ENCODE measurements around the gene IL3RA.

IL3RA gene

GRCh38 chrX:1389181-1389992 is 52.8 kb downstream of the IL3RA start:
- Histone ChIP-seq H3K9me3 (ENCODE audit: control insufficient read depth, insufficient read depth, low read length) (no peaks in the 10 kb centered on the region), H3K27me3 (ENCODE audit: control insufficient read depth, low read length) (no peaks in the 10 kb centered on the region), H3K4me3 (ENCODE audit: low read length) (no peak overlapping the region), H3K9me2 (replicated peaks; ENCODE audit: control insufficient read depth, low read length) (no peaks in the 10 kb centered on the region), H3F3A (ENCODE audit: control insufficient read depth, insufficient read depth) (peaks cover 54% of the 10 kb centered on the region), H4K20me1 (ENCODE audit: control insufficient read depth, insufficient read depth, low read depth, low read length) (peaks cover 39% of the 10 kb centered on the region), H3K4me1 (ENCODE audit: control insufficient read depth, low read length) (peaks cover 32% of the 10 kb centered on the region), H3K27ac (ENCODE audit: low read depth, low read length) (no peak overlapping the region), H3K36me3 (ENCODE audit: control insufficient read depth, low read length) (peaks cover 83% of the 10 kb centered on the region), H3K79me2 (ENCODE audit: control insufficient read depth, low read length) (peaks cover 68% of the 10 kb centered on the region), H3K4me2 (ENCODE audit: low read length) (peak overlapping the region; percentile 6; the same call in 1 of the 2 replicates)
- TF ChIP-seq CTCF (IDR thresholded peaks at IDR 0.05; ENCODE audit: low read depth, low read length, poor library complexity, severe bottlenecking): no peak
- no peak for TF ChIP-seq EZH2phosphoT487 (IDR thresholded peaks at IDR 0.05; ENCODE audit: borderline replicate concordance, low read length)

- H3K4me2 ChIP-seq (ENCODE audit: low read length): peak overlapping the region; percentile 86; the same call in 1 of the 2 replicates
- TF ChIP-seq CTCF (IDR thresholded peaks at IDR 0.05; ENCODE audit: low read depth, low read length, poor library complexity, severe bottlenecking) (no peak), EZH2phosphoT487 (IDR thresholded peaks at IDR 0.05; ENCODE audit: borderline replicate concordance, low read length) (no peak)
- peaks cover 37% of the 10 kb centered on the region for H3K4me1 ChIP-seq (ENCODE audit: control insufficient read depth, low read length)
- H3K36me3 ChIP-seq (ENCODE audit: control insufficient read depth, low read length): peaks cover 84% of the 10 kb centered on the region
- H3K27ac ChIP-seq (ENCODE audit: low read depth, low read length): no peak overlapping the region
- peaks cover 39% of the 10 kb centered on the region for H4K20me1 ChIP-seq (ENCODE audit: control insufficient read depth, insufficient read depth, low read depth, low read length)
- H3F3A ChIP-seq (ENCODE audit: control insufficient read depth, insufficient read depth): peaks cover 49% of the 10 kb centered on the region
- no peaks in the 10 kb centered on the region for H3K9me3 ChIP-seq (ENCODE audit: control insufficient read depth, insufficient read depth, low read length)
- H3K27me3 ChIP-seq (ENCODE audit: control insufficient read depth, low read length): no peaks in the 10 kb centered on the region
- H3K79me2 ChIP-seq (ENCODE audit: control insufficient read depth, low read length): peaks cover 74% of the 10 kb centered on the region
- H3K4me3 ChIP-seq (ENCODE audit: low read length): no peak overlapping the region
- no peaks in the 10 kb centered on the region for H3K9me2 ChIP-seq (replicated peaks; ENCODE audit: control insufficient read depth, low read length)
Observed at GRCh38 chrX:1389993-1390285, 53.4 kb downstream of the IL3RA start.

- peak overlapping the region; percentile 86 for H3K4me2 ChIP-seq (ENCODE audit: low read length)
- H3F3A ChIP-seq (ENCODE audit: control insufficient read depth, insufficient read depth): peaks cover 40% of the 10 kb centered on the region
- H3K4me1 ChIP-seq (ENCODE audit: control insufficient read depth, low read length): peaks cover 45% of the 10 kb centered on the region
- peak overlapping the region; percentile 95 for H3K27ac ChIP-seq (ENCODE audit: low read depth, low read length)
- H4K20me1 ChIP-seq (ENCODE audit: control insufficient read depth, insufficient read depth, low read depth, low read length): peaks cover 38% of the 10 kb centered on the region
- peak overlapping the region; percentile 99 for H3K4me3 ChIP-seq (ENCODE audit: low read length)
- TF ChIP-seq CTCF (IDR thresholded peaks at IDR 0.05; ENCODE audit: low read depth, low read length, poor library complexity, severe bottlenecking) (no peak), EZH2phosphoT487 (IDR thresholded peaks at IDR 0.05; ENCODE audit: borderline replicate concordance, low read length) (no peak)
- H3K36me3 ChIP-seq (ENCODE audit: control insufficient read depth, low read length): peaks cover 84% of the 10 kb centered on the region
- H3K79me2 ChIP-seq (ENCODE audit: control insufficient read depth, low read length): peaks cover 82% of the 10 kb centered on the region
- no peaks in the 10 kb centered on the region for H3K27me3 ChIP-seq (ENCODE audit: control insufficient read depth, low read length)
- no peaks in the 10 kb centered on the region for H3K9me3 ChIP-seq (ENCODE audit: control insufficient read depth, insufficient read depth, low read length)
- H3K9me2 ChIP-seq (replicated peaks; ENCODE audit: control insufficient read depth, low read length): no peaks in the 10 kb centered on the region
Observed at GRCh38 chrX:1390621-1391369, 54.2 kb downstream of the IL3RA start.
